VCaP (cell line): ENCODE measurements around the gene SAMD14.

Source experiments
- H3K27ac ChIP-seq: fragments of 450-650 bp; 2 replicates; pipeline ENCODE4 v1.5.1; 2017
- CTCF ChIP-seq: fragments of 450-650 bp; conservative IDR thresholded peaks from 2 replicates; pipeline ENCODE4 v1.5.1; 2017; ENCODE audit warnings: mild to moderate bottlenecking, moderate library complexity

SAMD14 gene

GRCh38 chr17:50134206-50135110, 4.5 kb upstream of the SAMD14 start:
- no peak for TF ChIP-seq CTCF
- no peak overlapping the region for H3K27ac ChIP-seq

GRCh38 chr17:50133769-50134099, 3.8 kb upstream of the SAMD14 start:
- no peak overlapping the region for H3K27ac ChIP-seq

GRCh38 chr17:50133028-50133768, 3.2 kb upstream of the SAMD14 start:
- no peak for TF ChIP-seq CTCF
- H3K27ac ChIP-seq = no peak overlapping the region

More at GRCh38 chr17:50133769-50134099, 3.8 kb upstream of the SAMD14 start:
- no peak for TF ChIP-seq CTCF

- TF ChIP-seq CTCF = no peak
- H3K27ac ChIP-seq = no peak overlapping the region
Observed at GRCh38 chr17:50132104-50132794, 2.3 kb upstream of the SAMD14 start.

- no peak for TF ChIP-seq CTCF
Observed at GRCh38 chr17:50130559-50131305, 772 bp upstream of the SAMD14 start.

GRCh38 chr17:50129353-50129727, 620 bp downstream of the SAMD14 start:
- peak overlapping the region; percentile 40; the same call in 1 of the 2 replicates for H3K27ac ChIP-seq
- TF ChIP-seq CTCF = no peak

More at GRCh38 chr17:50130559-50131305, 772 bp upstream of the SAMD14 start:
- H3K27ac ChIP-seq = no peak overlapping the region
